Stimulated activated naive CD8-positive, alpha-beta T cell treated with anti-CD3 and anti-CD28 coated beads, Interleukin-15, Interleukin-2, amounts not matched to agents 100 U/mL and 50 U/mL, for 24 hours (primary cell): Measurements from ENCODE around the gene POLR2J3.
A peak's percentile ranks its signal among the peaks of the same experiment; 100 is the strongest.
"Not testable (repeated sequence)": the region's sequence is repeated elsewhere in the genome, so short reads cannot be mapped to it uniquely, and the experiment has no call there.

Experiments used
- ATAC-seq: fragments of 150-1000 bp; cut with Tn5 transposase; one replicate; pipeline ENCODE4 v1.10.0; 2021
- DNase-seq: peaks from one replicate; pipeline ENCODE4 v3.0.0; 2021

The POLR2J3 gene

GRCh38 chr7:102572261-102573239 lies at the start of gene POLR2J3:
TSS of gene POLR2J3 (minus strand) at chr7:102572583. CDS start at chr7:102572521, 62 bp downstream.
- DNase-seq = peak; percentile 99
- peak; percentile 96 for ATAC-seq

DNA sequence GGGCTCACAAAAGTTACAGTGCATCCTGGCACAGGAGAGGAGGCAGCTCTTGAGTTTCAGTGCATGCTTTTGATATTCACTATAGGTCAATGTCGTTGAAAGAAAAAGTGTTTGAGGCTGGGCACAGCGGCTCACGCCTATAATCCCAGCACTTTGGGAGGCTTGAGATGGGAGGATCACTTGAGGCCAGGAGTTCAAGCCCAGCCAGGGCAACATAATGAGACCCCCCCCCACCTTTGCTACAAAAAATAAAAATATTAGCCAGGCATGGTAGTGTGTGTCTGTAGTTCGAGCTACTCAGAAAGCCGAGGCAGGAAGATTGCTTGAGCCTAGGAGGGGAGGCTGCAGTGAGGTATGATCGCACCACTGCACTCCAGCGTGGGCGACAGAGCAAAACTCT lies 45.7 kb upstream of the POLR2J3 start:
- not testable (repeated sequence) for ATAC-seq, DNase-seq

GRCh38 chr7:102616507-102617125 lies 44.2 kb upstream of the POLR2J3 start, which contains the start of gene RASA4:
TSS of gene RASA4 (minus strand) at chr7:102616756. CDS start at chr7:102616689, 67 bp downstream.
- DNase-seq (peak; percentile 44), ATAC-seq (peak; percentile 87)

GRCh38 chr7:102615930-102616329 lies 43.5 kb upstream of the POLR2J3 start:
- DNase-seq = not testable (repeated sequence)
- peak; percentile 21 for ATAC-seq

- ATAC-seq, DNase-seq: not testable (repeated sequence)
Observed at GRCh38 chr7:102614873-102615272, 42.5 kb upstream of the POLR2J3 start.

- not testable (repeated sequence) for DNase-seq
- peak; percentile 10 for ATAC-seq
Observed at GRCh38 chr7:102614346-102614697, 41.9 kb upstream of the POLR2J3 start.

GRCh38 chr7:102613575-102614345 lies 41.4 kb upstream of the POLR2J3 start:
- not testable (repeated sequence) for ATAC-seq, DNase-seq

DNA sequence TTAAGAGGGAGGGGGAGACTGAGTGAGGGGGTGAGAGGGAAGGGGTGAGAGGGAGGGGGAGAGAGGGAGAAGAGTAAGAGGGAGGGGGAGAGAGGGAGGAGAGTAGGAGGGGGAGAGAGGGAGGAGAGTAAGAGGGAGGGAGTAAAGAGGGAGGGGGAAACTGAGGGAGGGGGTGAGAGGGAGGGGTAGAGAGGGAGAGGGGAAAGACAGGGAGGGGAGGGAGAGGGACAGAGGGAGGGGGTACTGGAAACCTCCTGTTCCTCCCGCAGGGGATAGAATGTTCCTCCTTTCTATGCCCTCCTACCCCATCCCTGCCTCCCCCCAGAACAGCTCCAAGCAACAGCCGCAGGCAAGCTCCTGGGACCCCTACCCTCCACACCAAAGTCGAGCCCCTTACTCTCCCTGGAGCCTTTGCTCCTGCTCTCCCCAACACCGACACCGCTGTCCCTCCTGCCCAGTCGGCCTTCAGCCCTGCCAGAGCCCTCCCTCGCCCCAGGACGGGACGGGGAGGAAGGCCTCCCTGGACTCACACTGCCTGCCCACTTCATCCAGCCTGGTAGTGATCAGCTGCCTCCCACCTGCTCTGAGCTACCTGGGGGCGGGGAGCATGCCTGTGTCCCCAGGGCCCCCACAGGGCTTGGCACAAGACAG lies 39.4 kb upstream of the POLR2J3 start:
- not testable (repeated sequence) for DNase-seq, ATAC-seq

- not testable (repeated sequence) for DNase-seq
- ATAC-seq = peak; percentile 48
Observed at GRCh38 chr7:102611013-102611674, 38.8 kb upstream of the POLR2J3 start.

- not testable (repeated sequence) for ATAC-seq
Observed at GRCh38 chr7:102610441-102610840, 38.1 kb upstream of the POLR2J3 start.

DNA sequence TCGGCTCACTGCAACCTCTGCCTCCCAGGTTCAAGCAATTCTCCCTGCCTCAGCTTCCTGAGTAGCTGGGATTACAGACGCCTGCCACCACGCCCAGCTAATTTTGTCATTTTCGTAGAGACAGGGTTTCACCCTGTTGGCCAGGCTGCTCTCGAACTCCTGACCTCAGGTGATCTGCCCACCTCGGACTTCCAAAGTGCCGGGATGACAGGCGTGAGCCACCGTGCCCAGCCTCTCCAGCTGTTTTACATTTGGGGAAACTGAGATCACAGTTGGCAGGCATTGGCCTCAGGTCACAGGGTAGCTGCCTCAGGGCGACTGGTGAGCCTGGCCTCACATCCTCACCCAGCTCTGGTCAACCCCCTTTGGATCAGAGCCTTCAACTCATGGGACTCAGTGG lies 37.4 kb upstream of the POLR2J3 start:
- ATAC-seq, DNase-seq: not testable (repeated sequence)

More at GRCh38 chr7:102610441-102610840, 38.1 kb upstream of the POLR2J3 start:
- not testable (repeated sequence) for DNase-seq

GRCh38 chr7:102606848-102607247 lies 34.5 kb upstream of the POLR2J3 start:
- ATAC-seq, DNase-seq: not testable (repeated sequence)

DNA sequence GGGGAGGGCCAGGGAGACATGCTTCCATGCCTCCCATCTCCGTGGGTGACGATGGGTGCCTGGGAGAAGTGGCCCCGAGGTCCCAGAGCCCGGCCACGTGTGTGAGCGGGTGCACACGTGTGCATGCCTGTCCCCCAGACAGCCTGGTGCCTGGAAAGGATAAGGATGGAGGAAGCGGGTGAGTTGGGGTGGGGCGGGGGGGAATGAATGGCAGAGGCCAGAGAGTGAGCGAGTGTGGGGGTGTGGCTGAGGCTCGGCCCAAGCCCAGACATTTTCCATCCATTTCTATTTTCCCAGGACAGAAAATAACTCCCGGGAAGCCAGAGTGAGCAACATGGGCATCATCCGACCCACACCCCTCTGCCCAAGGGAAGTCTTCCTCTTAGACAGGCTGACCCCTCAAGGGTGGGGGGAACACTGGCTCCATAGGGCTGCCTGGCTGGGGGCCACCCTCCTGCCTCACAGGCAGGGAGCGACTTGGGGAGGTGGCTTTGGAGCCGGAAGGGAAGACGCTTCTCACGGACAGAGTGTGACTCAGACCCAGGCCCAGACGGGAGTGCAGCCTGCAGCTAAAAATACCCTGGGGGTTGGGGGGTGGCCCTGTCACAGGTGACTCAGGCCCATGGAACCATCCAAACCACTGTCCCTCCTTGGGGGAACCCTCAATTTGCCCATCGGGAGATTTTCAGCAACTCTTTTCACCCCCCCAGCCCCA lies 32.2 kb upstream of the POLR2J3 start:
- not testable (repeated sequence) for ATAC-seq, DNase-seq

- ATAC-seq, DNase-seq: not testable (repeated sequence)
Observed at GRCh38 chr7:102602317-102602716, 29.9 kb upstream of the POLR2J3 start.

DNA sequence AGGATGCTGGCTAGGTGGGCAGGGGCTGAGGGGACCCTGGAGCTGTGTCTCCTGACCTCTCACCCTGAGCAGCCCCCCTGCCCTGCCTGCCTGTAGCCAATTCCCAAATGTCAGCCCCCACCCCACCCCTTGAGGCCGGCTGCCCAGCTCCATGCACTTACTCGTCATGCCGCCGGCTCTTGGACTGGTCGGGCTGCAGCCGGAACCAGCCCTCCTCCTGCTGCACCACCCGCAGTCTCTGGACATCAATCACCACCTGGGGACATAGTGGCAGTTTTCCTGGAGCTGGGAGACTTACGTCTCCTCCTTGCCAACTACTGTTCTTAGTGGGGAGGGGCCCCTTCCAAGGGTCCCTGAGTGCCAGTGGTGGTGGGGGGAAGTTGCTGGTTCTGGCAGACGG lies 27.3 kb upstream of the POLR2J3 start:
- not testable (repeated sequence) for ATAC-seq, DNase-seq

DNA sequence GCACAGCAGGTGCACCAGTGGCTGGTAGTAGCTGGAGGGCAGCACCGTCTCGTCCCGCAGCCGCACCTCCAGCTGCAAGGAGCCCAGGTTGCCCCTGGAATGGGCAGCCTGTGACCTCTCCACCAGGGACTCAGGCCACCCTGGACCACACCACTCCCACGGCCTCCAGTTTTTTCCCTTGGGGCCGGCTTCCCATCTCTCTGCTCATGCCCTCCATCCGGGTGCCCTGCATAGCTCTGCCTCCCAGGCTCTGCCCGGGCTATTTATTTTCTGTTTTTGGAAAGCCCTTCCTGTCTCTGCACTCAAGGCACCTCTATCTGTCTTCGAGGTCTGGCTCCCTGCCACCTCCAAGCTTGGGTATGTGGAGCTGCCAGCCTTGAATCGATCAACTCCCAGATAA lies 23.7 kb upstream of the POLR2J3 start:
- not testable (repeated sequence) for ATAC-seq, DNase-seq

DNA sequence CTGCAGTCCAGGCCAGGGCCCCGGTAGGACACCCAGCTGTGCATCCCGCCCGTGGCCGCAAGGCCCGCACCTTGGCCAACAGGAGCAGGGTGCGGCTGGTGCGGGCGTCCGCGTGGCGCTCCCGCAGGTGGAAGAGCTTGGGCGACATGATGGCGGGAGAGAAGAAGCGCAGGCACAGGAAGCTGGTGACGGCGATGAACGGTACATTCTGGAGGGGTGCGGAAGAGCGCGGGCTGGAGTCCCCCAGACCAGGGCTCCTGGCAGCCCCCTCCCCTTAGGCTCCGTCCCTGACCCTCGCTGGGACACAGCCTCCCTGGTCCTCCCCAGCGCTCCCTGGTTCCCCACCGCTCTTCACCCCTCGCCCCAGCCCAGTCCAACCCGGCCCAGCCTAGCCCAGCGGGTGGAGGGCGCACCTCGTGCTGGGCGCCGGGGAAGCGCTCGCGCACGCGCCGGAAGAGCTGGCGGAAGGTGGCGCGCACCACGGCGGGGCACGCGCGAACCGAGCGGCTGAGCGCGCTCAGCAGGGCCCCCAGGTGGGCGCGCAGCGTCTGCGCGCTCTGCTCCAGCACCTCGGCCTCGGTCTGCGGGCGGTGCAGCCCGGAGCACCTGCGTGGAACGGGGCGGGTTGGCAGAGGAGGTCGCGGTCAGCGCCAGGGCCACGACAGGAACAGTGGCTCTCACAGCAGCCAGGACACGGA lies 21.4 kb upstream of the POLR2J3 start:
- not testable (repeated sequence) for DNase-seq
- peak; percentile 67 for ATAC-seq

- ATAC-seq (peak; percentile 67), DNase-seq (peak; percentile 39)
Observed at GRCh38 chr7:102592477-102593019, 20.2 kb upstream of the POLR2J3 start.

DNA sequence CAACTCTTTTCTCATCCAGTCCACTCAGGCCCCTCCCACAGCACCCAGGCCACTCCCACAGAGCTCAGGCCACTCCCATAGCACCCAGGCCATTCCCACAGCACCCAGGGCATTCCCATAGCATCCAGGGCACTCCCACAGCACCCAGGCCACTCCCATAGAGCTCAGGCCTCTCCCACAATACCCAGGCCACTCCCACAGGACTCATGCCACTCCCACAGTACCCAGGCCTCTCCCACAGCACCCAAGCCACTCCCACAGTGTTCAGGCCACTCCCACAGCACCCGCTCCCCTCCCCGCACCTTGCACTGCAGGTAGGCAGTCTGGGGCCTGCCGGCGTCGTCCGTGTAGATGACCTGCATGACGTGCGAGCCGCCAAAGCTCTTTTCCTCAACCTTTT lies 17.5 kb upstream of the POLR2J3 start:
- not testable (repeated sequence) for DNase-seq

More for the DNA sequence above, 17.5 kb upstream of the POLR2J3 start:
- ATAC-seq = peak; percentile 64
